Measurements from ENCODE around the gene PHRF1. TPM values are rescaled to one million over a fixed set of nuclear protein-coding genes. Genes with fewer than 3 reads are reported as not detected.
"Not testable (repeated sequence)": the region's sequence is repeated elsewhere in the genome, so short reads cannot be mapped to it uniquely, and the experiment has no call there.

PHRF1 gene
- total RNA-seq, 4 donors from 2014 or later: 18.3 to 31.0 (median 19.3) TPM

DNA sequence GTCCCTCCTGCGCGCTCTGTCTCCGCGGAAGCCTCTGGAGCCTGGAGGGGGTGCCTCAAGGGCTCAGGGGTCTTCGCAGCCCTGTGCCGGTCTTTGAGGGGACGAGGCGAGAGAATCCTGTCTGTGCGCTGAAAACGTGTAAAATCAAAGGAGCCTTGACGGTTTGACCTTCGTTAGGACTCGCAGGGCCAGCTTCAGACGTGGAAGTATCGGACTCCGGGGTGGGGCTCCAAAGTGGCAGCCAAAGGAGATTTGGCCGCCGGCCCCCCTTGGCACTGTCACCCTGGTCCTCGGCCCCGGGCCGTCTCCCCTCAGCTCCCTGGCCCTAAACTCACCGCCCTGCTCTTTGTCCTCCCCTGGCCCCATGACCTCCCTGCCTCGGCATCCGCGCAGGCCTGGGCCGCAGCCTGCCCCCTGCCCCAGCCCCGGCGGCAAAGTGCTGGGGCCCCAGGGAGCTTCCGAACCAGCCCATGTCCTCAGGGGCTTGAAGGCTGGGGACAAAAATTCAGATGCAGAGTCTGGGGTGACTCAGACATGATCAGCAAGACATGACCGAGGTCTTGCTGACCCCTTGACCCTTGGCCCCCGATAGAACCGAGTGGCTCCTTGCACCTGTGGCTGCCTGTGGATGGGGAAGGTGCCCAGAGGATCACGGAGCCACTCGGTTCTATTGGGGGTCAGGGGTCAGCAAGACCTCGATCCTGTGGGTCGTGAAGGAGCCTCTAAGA lies 6.9 kb upstream of the PHRF1 start:
- Histone ChIP-seq H3K36me3 (no peaks in the 10 kb centered on the region), H3K27me3 (no peaks in the 10 kb centered on the region), H3K4me1 (peaks cover 28 to 36% of the 10 kb centered on the region in 2 donors), H3K4me3 (replicated peaks in 1 of 3) (peak overlapping the region in 2 of 3 donors; percentile 42 to 69), H3K9me3 (no peaks in the 10 kb centered on the region), H3K27ac (peak overlapping the region in 1 of 3 donors; percentile 46)
- 60 to 67% methylated on average over 18 to 34 of the region's 36 CpGs for WGBS, 2 donors
- intact Hi-C loops (cut with DNase I): no loop called here
- no peak for DNase-seq
- TF ChIP-seq CTCF (IDR thresholded peaks at IDR 0.05) (no peak), POLR2A (IDR thresholded peaks at IDR 0.05) (no peak)

DNA sequence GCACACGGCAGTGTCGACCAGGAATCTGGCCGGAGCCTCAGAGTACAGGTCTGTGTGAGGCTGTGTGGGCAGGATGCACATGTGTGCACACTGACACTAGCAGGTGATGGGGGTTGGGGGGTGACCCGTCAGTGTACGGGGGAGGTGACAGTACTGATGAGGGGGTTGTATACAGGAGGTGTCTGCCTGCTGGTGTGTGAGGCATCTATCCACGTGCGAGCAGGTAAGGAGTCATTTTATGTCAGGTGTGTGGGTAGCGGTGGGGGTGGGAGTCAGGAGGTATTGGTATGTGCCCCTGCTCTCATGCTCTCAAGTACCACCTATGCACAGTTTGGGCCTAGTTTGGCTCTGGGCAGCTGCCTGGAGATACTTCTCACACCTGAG lies 4.5 kb upstream of the PHRF1 start:
- Histone ChIP-seq H3K4me1 (peaks cover 40 to 47% of the 10 kb centered on the region in 2 donors), H3K27me3 (no peaks in the 10 kb centered on the region), H3K36me3 (no peaks in the 10 kb centered on the region), H3K9me3 (no peaks in the 10 kb centered on the region), H3K27ac (no peak overlapping the region), H3K4me3 (replicated peaks in 1 of 3) (no peak overlapping the region)
- 65 to 79% methylated on average over 8 of the region's 8 CpGs for WGBS, 2 donors
- intact Hi-C loops (cut with DNase I): no loop called here
- TF ChIP-seq POLR2A (IDR thresholded peaks at IDR 0.05) (no peak), CTCF (IDR thresholded peaks at IDR 0.05) (no peak)
- no peak for DNase-seq

DNA sequence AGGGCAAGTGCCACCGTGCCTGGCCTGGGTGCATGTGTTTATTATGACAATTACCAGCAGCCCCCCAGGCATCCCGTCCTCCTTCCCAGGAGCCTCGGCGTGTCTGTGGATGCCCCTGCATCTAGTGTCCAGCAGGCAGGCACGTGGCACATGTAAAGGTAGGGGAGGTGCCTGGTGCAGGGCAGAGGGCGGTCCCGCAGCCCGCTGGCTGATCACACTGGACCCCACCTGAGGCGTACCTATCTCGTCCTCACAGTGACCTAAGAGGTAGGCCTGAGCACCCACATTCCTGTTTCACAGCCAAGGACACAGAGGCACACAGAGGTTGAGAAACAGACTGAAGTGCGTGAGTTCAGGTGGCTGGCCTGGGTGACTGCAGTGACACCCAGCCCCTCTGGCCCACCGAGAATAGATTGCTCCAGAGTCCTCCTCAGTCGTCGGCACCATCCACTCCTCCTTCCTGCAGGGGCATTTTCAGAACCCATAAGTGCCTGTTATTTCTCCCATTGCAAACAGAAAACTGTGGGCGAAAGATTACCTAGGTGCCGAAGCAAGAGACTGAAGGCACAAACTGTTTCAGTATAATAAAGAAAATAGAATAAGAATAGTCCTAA lies 3.0 kb upstream of the PHRF1 start:
- peak overlapping the region; percentile 39 to 71 (median 64) for H3K27ac ChIP-seq
- no peak overlapping the region for H3K4me3 ChIP-seq (replicated peaks in 1 of 3)
- peak; percentile 62 to 67 for DNase-seq
- peaks cover 51 to 57% of the 10 kb centered on the region in 2 donors for H3K4me1 ChIP-seq
- intact Hi-C loops (cut with DNase I): no loop called here
- H3K36me3 ChIP-seq: no peaks in the 10 kb centered on the region
- no peaks in the 10 kb centered on the region for H3K27me3 ChIP-seq
- WGBS, 2 donors: 42 to 56% methylated on average over 8 to 15 of the region's 16 CpGs
- no peak for TF ChIP-seq POLR2A (IDR thresholded peaks at IDR 0.05)
- TF ChIP-seq CTCF (IDR thresholded peaks at IDR 0.05): no peak
- no peaks in the 10 kb centered on the region for H3K9me3 ChIP-seq

GRCh38 chr11:574031-574570 lies 2.2 kb upstream of the PHRF1 start:
- H3K27ac ChIP-seq: peak overlapping the region in 1 of 3 donors; percentile 39
- peaks cover 57 to 61% of the 10 kb centered on the region in 2 donors for H3K4me1 ChIP-seq
- H3K9me3 ChIP-seq; H3K27me3 ChIP-seq; H3K36me3 ChIP-seq; intact Hi-C loops (cut with DNase I): not testable (repeated sequence)
- peak; percentile 62 to 65 for DNase-seq
- H3K4me3 ChIP-seq (replicated peaks in 1 of 3): peak overlapping the region in 1 of 3 donors; percentile 56
- 24 to 27% methylated on average over 13 to 14 of the region's 14 CpGs for WGBS, 2 donors

- H3K4me3 ChIP-seq (replicated peaks in 1 of 3): peak overlapping the region in 2 of 3 donors; percentile 40 to 56
- H3K27me3 ChIP-seq: no peaks in the 10 kb centered on the region
- no peak for DNase-seq
- intact Hi-C loops (cut with DNase I): no loop called here
- peaks cover 58 to 63% of the 10 kb centered on the region in 2 donors for H3K4me1 ChIP-seq
- TF ChIP-seq CTCF (IDR thresholded peaks at IDR 0.05) (no peak), POLR2A (IDR thresholded peaks at IDR 0.05) (peak in 1 of 2 donors; percentile 19)
- 10 to 18% methylated on average over 24 to 25 of the region's 25 CpGs for WGBS, 2 donors
- H3K9me3 ChIP-seq: no peaks in the 10 kb centered on the region
- no peaks in the 10 kb centered on the region for H3K36me3 ChIP-seq
- H3K27ac ChIP-seq: no peak overlapping the region
Measured at GRCh38 chr11:574632-575312, 1.5 kb upstream of the PHRF1 start.
